ENCODE measurements around the gene RPS15. TPM values are rescaled to one million over a fixed set of nuclear protein-coding genes. Genes with fewer than 3 reads are reported as not detected.

The RPS15 gene
- 603 TPM for total RNA-seq (ENCODE audit: unreplicated experiment)
- long read RNA-seq, transcript RPS15-209 (4 exons, 510 nt) = major isoform, 908 of 1,067 reads
- long read RNA-seq, transcript RPS15-210 (3 exons, 873 nt) = minor isoform, 121 of 1,067 reads
- long read RNA-seq, transcript RPS15-201 (4 exons, 534 nt) = minor isoform, 17 of 1,067 reads
- long read RNA-seq, partial matches to known transcripts = 6 of 1,067 reads
- long read RNA-seq, other reads (novel, unspliced or antisense) = 11 of 1,067 reads

DNA sequence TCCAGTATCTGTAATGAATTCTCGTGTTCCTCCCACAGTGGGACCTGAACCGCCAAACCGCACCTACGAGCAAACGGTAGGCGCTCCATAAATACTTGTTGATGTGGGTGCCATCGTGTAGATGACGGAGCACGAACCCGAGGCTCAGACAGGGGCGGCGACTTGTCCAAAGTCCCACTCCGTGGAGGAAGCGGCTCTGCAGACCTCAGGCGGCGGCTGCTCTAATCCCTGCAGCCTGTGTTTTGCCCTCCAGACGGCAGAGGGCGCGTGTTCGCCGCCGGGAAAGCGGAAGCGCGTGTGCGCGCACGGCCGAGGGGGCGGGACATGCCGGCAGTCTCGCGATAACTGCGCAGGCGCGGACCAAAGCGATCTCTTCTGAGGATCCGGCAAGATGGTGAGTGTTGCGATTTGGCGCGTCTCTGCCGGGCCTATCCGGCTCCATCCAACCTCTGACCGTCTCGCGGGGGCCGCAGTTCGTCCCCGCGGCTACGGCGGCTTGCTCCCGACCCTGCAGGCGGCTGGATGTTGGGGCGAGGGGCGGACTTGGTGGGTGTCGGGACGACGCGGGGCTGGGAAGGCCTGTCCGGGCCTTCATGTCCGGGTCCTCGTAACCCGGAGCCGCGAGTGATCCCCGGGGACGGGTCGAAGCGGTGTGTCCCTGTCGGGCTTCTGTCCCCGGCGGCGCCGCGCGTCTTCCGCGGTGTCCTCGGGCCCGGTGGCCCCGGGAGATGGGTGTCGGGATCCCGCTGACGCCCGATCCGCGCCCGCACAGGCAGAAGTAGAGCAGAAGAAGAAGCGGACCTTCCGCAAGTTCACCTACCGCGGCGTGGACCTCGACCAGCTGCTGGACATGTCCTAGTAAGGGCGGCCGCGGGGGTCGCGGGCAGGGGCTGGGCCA lies at the start of gene RPS15:
TSS of gene RPS15 (plus strand) at position 362 of the 898 bp plus-strand sequence. CDS start at position 392, 30 bp downstream.
- Mint-ChIP-seq H3K9me3 (ENCODE audit: unreplicated experiment) (peaks cover 16% of the 10 kb centered on the region), H3K4me3 (ENCODE audit: unreplicated experiment) (peak within 1 kb of the TSS; percentile 90), H3K36me3 (ENCODE audit: unreplicated experiment) (no peaks in the 10 kb centered on the region), H3K27ac (ENCODE audit: unreplicated experiment) (peak within 1 kb of the TSS; percentile 97), H3K4me1 (ENCODE audit: low read depth, unreplicated experiment) (peaks cover 7% of the 10 kb centered on the region), H3K27me3 (ENCODE audit: unreplicated experiment) (peaks cover 2% of the 10 kb centered on the region)
- DNase-seq = peak; percentile 97
- TF ChIP-seq CTCF (IDR thresholded peaks at IDR 0.05; ENCODE audit: partially characterized antibody, unreplicated experiment) = peak; percentile 85

GRCh38 chr19:1388637-1389026 lies 49.6 kb upstream of the RPS15 start:
- Mint-ChIP-seq H3K4me3 (ENCODE audit: unreplicated experiment) (no peak overlapping the region), H3K36me3 (ENCODE audit: unreplicated experiment) (no peaks in the 10 kb centered on the region), H3K4me1 (ENCODE audit: low read depth, unreplicated experiment) (peaks cover 3% of the 10 kb centered on the region), H3K9me3 (ENCODE audit: unreplicated experiment) (peaks cover 11% of the 10 kb centered on the region), H3K27ac (ENCODE audit: unreplicated experiment) (no peak overlapping the region), H3K27me3 (ENCODE audit: unreplicated experiment) (peaks cover 12% of the 10 kb centered on the region)
- no peak for TF ChIP-seq CTCF (IDR thresholded peaks at IDR 0.05; ENCODE audit: partially characterized antibody, unreplicated experiment)
- no peak for DNase-seq

- Mint-ChIP-seq H3K27ac (ENCODE audit: unreplicated experiment) (no peak overlapping the region), H3K4me1 (ENCODE audit: low read depth, unreplicated experiment) (peaks cover 3% of the 10 kb centered on the region), H3K4me3 (ENCODE audit: unreplicated experiment) (no peak overlapping the region), H3K9me3 (ENCODE audit: unreplicated experiment) (peaks cover 10% of the 10 kb centered on the region), H3K27me3 (ENCODE audit: unreplicated experiment) (peaks cover 11% of the 10 kb centered on the region), H3K36me3 (ENCODE audit: unreplicated experiment) (no peaks in the 10 kb centered on the region)
- no peak for TF ChIP-seq CTCF (IDR thresholded peaks at IDR 0.05; ENCODE audit: partially characterized antibody, unreplicated experiment)
- no peak for DNase-seq
Observed at GRCh38 chr19:1389033-1389940, 48.9 kb upstream of the RPS15 start.

DNA sequence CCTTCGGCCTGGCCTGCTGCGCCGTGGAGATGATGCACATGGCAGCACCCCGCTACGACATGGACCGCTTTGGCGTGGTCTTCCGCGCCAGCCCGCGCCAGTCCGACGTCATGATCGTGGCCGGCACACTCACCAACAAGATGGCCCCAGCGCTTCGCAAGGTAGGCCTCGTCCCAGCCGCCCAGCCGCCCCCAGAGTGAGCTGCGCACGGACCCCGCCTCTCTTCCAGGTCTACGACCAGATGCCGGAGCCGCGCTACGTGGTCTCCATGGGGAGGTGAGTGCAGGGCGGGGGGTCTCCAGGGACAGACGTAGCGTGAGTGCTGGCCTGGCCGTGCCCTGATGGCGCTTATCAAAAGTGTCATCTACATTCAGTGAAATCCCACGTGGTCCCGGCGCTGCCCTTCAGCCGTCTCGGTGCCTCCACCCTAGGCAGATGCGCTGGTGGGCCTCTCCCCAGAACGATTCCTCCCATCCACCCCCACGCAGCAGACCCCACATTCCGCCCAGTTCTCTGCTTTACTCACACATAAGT lies 47.2 kb upstream of the RPS15 start:
- Mint-ChIP-seq H3K9me3 (ENCODE audit: unreplicated experiment) (peaks cover 7% of the 10 kb centered on the region), H3K27me3 (ENCODE audit: unreplicated experiment) (peaks cover 6% of the 10 kb centered on the region), H3K27ac (ENCODE audit: unreplicated experiment) (no peak overlapping the region), H3K4me1 (ENCODE audit: low read depth, unreplicated experiment) (no peaks in the 10 kb centered on the region), H3K4me3 (ENCODE audit: unreplicated experiment) (no peak overlapping the region), H3K36me3 (ENCODE audit: unreplicated experiment) (no peaks in the 10 kb centered on the region)
- no peak for TF ChIP-seq CTCF (IDR thresholded peaks at IDR 0.05; ENCODE audit: partially characterized antibody, unreplicated experiment)
- DNase-seq = no peak

Measured in glutamatergic neuron (in vitro differentiated cells).